MCF 10A (cell line): ENCODE results near the gene LBHD2. TPM values are rescaled to one million over a fixed set of nuclear protein-coding genes. Genes with fewer than 3 reads are reported as not detected.

Experiments used
- BruUV-seq: library from RNA; stranded (reverse); fragments of 400-500 nt; replicated peaks from 2 replicates; lab custom pipeline; 2021; lab: Mats Ljungman, UMichigan
- CTCF ChIA-PET: fragments of 300-600 bp; sonication (Branson Sonifier 250); formaldehyde crosslinking; extraction: SDS; loops from one replicate; lab custom pipeline; 2021; ENCODE audit warnings: antibody characterized with exemption, inconsistent platforms; lab: Yijun Ruan, JAX
- POLR2A ChIA-PET: fragments of 300-600, 350-650 bp; sonication (Branson Sonifier 250); formaldehyde crosslinking; extraction: SDS; loops from one replicate; lab custom pipeline; 2020; ENCODE audit warnings: antibody characterized with exemption, inconsistent platforms; lab: Yijun Ruan, JAX
- DNase-seq: peaks from one replicate; pipeline ENCODE4 v3.0.0-alpha.2; 2018; ENCODE audit not compliant: unreplicated experiment
- H3K27ac Mint-ChIP-seq: one replicate; pipeline ENCODE4 v1.8.0; 2022; ENCODE audit warnings: mild to moderate bottlenecking, low read depth, mixed read lengths; ENCODE audit not compliant: unreplicated experiment
- H3K27me3 Mint-ChIP-seq: one replicate; pipeline ENCODE4 v1.8.0; 2022; ENCODE audit warnings: mixed read lengths; ENCODE audit not compliant: insufficient read depth, unreplicated experiment
- H3K36me3 Mint-ChIP-seq: one replicate; pipeline ENCODE4 v1.8.0; 2022; ENCODE audit warnings: mild to moderate bottlenecking, moderate library complexity, mixed read lengths; ENCODE audit not compliant: insufficient read depth, unreplicated experiment
- H3K4me1 Mint-ChIP-seq: one replicate; pipeline ENCODE4 v1.8.0; 2022; ENCODE audit warnings: mixed read lengths; ENCODE audit not compliant: insufficient read depth, unreplicated experiment
- H3K4me3 Mint-ChIP-seq: one replicate; pipeline ENCODE4 v1.8.0; 2022; ENCODE audit warnings: mild to moderate bottlenecking, moderate library complexity, mixed read lengths; ENCODE audit not compliant: unreplicated experiment
- H3K9me3 Mint-ChIP-seq: one replicate; pipeline ENCODE4 v1.8.0; 2022; ENCODE audit warnings: mixed read lengths; ENCODE audit not compliant: unreplicated experiment
- CTCF ChIP-seq: fragments of 200-600 bp; IDR thresholded peaks from one replicate; pipeline ENCODE4 v1.8.0; 2022; ENCODE audit warnings: antibody characterized with exemption, mild to moderate bottlenecking; ENCODE audit not compliant: unreplicated experiment
- intact Hi-C: fragments of 100-400 bp; cut with micrococcal nuclease; formaldehyde crosslinking; loops from 2 replicates; pipeline ENCODE4 v1.14.1; 2022
- total RNA-seq: library from RNA; stranded (reverse); gene quantifications from 2 replicates; pipeline ENCODE4 v1.2.3, GENCODE V29; 2022

LBHD2 gene
- total RNA-seq, 1 experiment from 2014 or later = not detected

DNA sequence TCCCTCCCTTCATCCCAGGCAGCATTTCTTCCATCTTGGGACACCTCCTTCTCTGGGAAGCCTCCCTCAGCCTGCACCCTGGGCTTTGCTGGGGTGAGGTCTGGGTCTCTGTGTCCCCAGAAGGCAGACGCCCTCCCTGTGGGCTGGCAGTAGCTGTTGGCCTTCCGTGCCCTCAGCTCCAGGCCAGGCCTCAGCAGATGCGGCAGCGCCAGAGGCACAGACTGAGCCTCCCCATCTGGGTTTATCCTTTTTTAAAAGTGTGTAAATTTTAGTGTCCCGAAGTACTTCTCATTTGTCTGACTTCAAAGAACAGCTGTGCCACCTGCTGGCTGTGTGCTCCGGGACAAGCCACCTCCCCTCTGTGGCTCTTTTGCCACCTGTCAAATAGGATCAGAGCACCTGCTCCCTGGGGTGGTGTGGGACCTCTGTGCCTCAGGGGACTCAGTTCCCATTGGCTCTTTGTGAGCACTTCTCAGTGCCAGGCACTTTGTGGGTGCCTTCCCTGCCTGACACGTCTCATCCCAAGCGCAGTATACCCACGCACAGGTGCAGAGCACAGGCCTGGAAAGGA is 21.7 kb downstream of the LBHD2 start:
- no peak overlapping the region for H3K27ac Mint-ChIP-seq
- BruUV-seq = no TSS peak
- POLR2A ChIA-PET = interaction anchor here (0.6 to 3.0 kb wide), 8 partner anchors 175 to 1706 kb away, joined by 3 to 19 read pairs (median 4); partner anchors contain the start of gene EIF5
- H3K36me3 Mint-ChIP-seq = no peaks in the 10 kb centered on the region
- CTCF ChIA-PET = interaction anchor here (0.6 to 4.5 kb wide), 57 partner anchors 9 to 1589 kb away, joined by 3 to 166 read pairs (median 5); no protein-coding TSS in a partner anchor
- H3K4me1 Mint-ChIP-seq = peaks cover 10% of the 10 kb centered on the region
- intact Hi-C loops = loop anchor here (1.0 to 5.0 kb wide), 3 partner anchors 37 to 188 kb away; no protein-coding TSS in a partner anchor
- no peak for TF ChIP-seq CTCF
- H3K27me3 Mint-ChIP-seq = peaks cover 13% of the 10 kb centered on the region
- H3K4me3 Mint-ChIP-seq = no peak overlapping the region
- no peak for DNase-seq
- H3K9me3 Mint-ChIP-seq = no peaks in the 10 kb centered on the region

DNA sequence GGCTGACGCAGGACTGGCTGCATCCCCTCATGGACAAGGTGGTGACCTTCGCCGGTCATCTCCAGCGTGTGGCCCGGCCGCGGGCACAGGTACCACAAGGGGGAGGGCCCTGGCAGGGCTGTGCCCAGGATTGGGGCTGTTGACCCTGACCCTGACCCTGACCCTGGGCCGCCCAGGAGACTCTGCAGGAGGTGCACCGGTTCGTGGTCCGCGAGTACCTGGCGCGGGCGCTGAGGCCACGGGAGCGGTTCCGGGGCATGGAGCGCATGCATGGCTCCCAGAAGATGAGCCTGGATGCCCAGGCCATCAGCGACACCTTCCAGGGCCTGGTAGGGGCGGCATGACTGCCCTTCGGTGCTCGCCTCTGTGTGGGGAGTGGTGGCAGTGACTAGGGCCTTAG is 23.4 kb downstream of the LBHD2 start:
- no peak for DNase-seq
- no peak for TF ChIP-seq CTCF
- ChIA-PET POLR2A (no interaction called here), CTCF (interaction anchor here (4.5 kb wide), 1 partner anchor 186 kb away, joined by 166 read pairs; no protein-coding TSS in a partner anchor)
- no peak overlapping the region for H3K27ac Mint-ChIP-seq
- peaks cover 13% of the 10 kb centered on the region for H3K27me3 Mint-ChIP-seq
- peaks cover 14% of the 10 kb centered on the region for H3K4me1 Mint-ChIP-seq
- H3K4me3 Mint-ChIP-seq = no peak overlapping the region
- no peaks in the 10 kb centered on the region for H3K9me3 Mint-ChIP-seq
- intact Hi-C loops = loop anchor here (5.0 kb wide), 1 partner anchor 35 kb away; no protein-coding TSS in a partner anchor
- no peaks in the 10 kb centered on the region for H3K36me3 Mint-ChIP-seq
- no TSS peak for BruUV-seq

GRCh38 chr14:103107941-103108748 is 24.1 kb downstream of the LBHD2 start:
- Mint-ChIP-seq H3K27me3 (peaks cover 13% of the 10 kb centered on the region), H3K9me3 (no peaks in the 10 kb centered on the region), H3K4me1 (peaks cover 14% of the 10 kb centered on the region), H3K27ac (no peak overlapping the region), H3K36me3 (no peaks in the 10 kb centered on the region), H3K4me3 (no peak overlapping the region)
- POLR2A ChIA-PET = no interaction called here
- intact Hi-C loops = loop anchor here (5.0 kb wide), 1 partner anchor 34 kb away; no protein-coding TSS in a partner anchor
- no peak for DNase-seq
- CTCF ChIA-PET = no interaction called here
- TF ChIP-seq CTCF = no peak
- BruUV-seq = no TSS peak

GRCh38 chr14:103108749-103109207 is 24.8 kb downstream of the LBHD2 start:
- Mint-ChIP-seq H3K4me3 (no peak overlapping the region), H3K4me1 (peaks cover 10% of the 10 kb centered on the region), H3K9me3 (no peaks in the 10 kb centered on the region), H3K27ac (no peak overlapping the region), H3K36me3 (no peaks in the 10 kb centered on the region), H3K27me3 (peaks cover 13% of the 10 kb centered on the region)
- intact Hi-C loops = loop anchor here (5.0 kb wide), 1 partner anchor 34 kb away; no protein-coding TSS in a partner anchor
- peak; percentile 65 for DNase-seq
- CTCF ChIA-PET = interaction anchor here (0.6 kb wide), 1 partner anchor 76 kb away, joined by 3 read pairs; no protein-coding TSS in a partner anchor
- BruUV-seq = no TSS peak
- POLR2A ChIA-PET = no interaction called here
- no peak for TF ChIP-seq CTCF
